ENCODE measurements around the gene BMPR2.

BMPR2 gene

GRCh38 chr2:202604699-202605098, 228.6 kb downstream of the BMPR2 start:
- DNase-seq (ENCODE audit: low spot score), result no peak

DNA sequence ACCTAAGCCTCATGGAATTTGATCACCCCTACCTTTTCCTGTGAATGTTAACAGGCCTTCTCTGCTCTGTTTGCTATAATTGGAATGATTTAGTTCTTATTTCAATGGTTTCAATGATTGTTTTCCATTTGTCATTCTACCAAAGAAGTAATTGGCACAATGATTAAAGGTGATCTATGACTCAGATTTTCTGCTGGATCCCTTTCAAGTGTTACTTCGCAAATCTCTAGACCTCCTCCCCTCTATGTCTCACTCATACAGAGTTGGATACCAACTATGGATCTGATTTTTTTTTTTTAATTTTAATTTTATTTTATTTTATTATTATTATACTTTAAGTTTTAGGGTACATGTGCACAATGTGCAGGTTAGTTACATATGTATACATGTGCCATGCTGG, 229.0 kb downstream of the BMPR2 start:
- DNase-seq (ENCODE audit: low spot score), result no peak

- no peak for DNase-seq (ENCODE audit: low spot score)
These were observed 232.2 kb downstream of the BMPR2 start for GRCh38 chr2:202608142-202608852.

- no peak for DNase-seq (ENCODE audit: low spot score)
These were observed 233.4 kb downstream of the BMPR2 start for GRCh38 chr2:202609381-202610145.

DNA sequence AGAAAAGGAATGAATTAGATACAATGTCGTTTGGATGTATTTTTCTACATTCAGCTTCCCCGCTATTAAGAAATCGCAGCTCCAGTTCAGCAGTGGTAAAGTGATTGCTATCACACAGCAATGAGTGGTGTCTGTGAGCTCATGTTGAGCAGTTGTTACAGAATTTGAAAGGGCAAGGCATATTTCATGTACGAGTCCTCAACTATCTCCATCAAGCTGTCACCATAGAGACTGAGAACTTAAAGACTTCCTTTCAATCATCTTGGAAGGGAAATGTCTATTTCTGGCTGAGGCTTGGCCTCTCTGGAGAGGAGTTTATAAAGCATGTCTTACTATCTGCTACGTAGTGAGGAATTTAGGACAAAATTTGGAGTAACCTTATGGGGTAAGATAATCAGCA, 234.3 kb downstream of the BMPR2 start:
- DNase-seq (ENCODE audit: low spot score), result no peak

DNA sequence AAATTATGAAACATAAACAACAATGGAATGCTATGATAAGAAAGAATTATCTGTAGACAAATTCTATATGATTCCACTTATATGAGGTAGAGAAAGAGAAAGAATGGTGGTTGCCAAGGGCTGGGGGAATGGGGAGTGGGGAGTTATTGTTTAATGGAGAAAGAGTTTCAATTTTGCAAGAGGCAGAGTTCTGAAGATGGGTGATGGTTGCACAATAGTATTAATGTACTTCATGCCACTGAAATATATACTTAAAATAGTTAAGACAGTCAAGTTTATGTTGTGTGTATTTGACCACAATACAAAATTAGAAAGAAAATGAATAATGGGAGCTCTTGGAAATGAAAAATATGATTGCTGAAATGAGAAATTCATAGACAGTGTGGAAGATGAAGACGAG, 236.0 kb downstream of the BMPR2 start:
- DNase-seq (ENCODE audit: low spot score), result no peak

- DNase-seq (ENCODE audit: low spot score), result no peak
These were observed 237.4 kb downstream of the BMPR2 start for GRCh38 chr2:202613479-202613878.

Data from ecto neural progenitor cell (in vitro differentiated cells).